HG03159 (cell line): ENCODE results near the gene ISG20.
"Not testable (repeated sequence)": the region's sequence is repeated elsewhere in the genome, so short reads cannot be mapped to it uniquely, and the experiment has no call there.

Experiments used
- ATAC-seq: cut with Tn5 transposase; IDR thresholded peaks from one replicate; pipeline ENCODE4 v1.9.1; 2021; ENCODE audit warnings: mild to moderate bottlenecking, moderate library complexity; ENCODE audit not compliant: unreplicated experiment

The ISG20 gene

GRCh38 chr15:88617790-88618189, 21.0 kb upstream of the ISG20 start:
- ATAC-seq: no peak

GRCh38 chr15:88618686-88619085, 20.1 kb upstream of the ISG20 start:
- ATAC-seq: no peak

GRCh38 chr15:88619796-88620195, 19.0 kb upstream of the ISG20 start:
- ATAC-seq: no peak

GRCh38 chr15:88620995-88621772, 17.6 kb upstream of the ISG20 start, which contains the start of gene AEN:
Gene AEN, plus strand, starts transcription at chr15:88621340. Its CDS starts 4,870 bp downstream, at chr15:88626210.
- ATAC-seq: peak; percentile 97

- ATAC-seq: peak; percentile 36
Measured at GRCh38 chr15:88621789-88622604, 16.8 kb upstream of the ISG20 start.

- ATAC-seq: no peak
Measured at GRCh38 chr15:88622605-88622975, 16.2 kb upstream of the ISG20 start.

GRCh38 chr15:88623061-88623460, 15.8 kb upstream of the ISG20 start:
- no peak for ATAC-seq

- ATAC-seq: no peak
Measured at GRCh38 chr15:88623632-88624031, 15.2 kb upstream of the ISG20 start.

- no peak for ATAC-seq
Measured at GRCh38 chr15:88624156-88624970, 14.5 kb upstream of the ISG20 start.

- ATAC-seq: no peak
Measured at GRCh38 chr15:88624971-88625490, 13.8 kb upstream of the ISG20 start.

- no peak for ATAC-seq
Measured at GRCh38 chr15:88625943-88626741, 12.7 kb upstream of the ISG20 start.

- peak; percentile 51 for ATAC-seq
Measured at GRCh38 chr15:88627463-88627862, 11.4 kb upstream of the ISG20 start.

- ATAC-seq: no peak
Measured at GRCh38 chr15:88628018-88628654, 10.7 kb upstream of the ISG20 start.

GRCh38 chr15:88629071-88629470, 9.7 kb upstream of the ISG20 start:
- no peak for ATAC-seq

GRCh38 chr15:88630141-88630721, 8.6 kb upstream of the ISG20 start:
- no peak for ATAC-seq

GRCh38 chr15:88630798-88631463, 7.9 kb upstream of the ISG20 start:
- no peak for ATAC-seq

GRCh38 chr15:88631464-88632028, 7.3 kb upstream of the ISG20 start:
- no peak for ATAC-seq

- not testable (repeated sequence) for ATAC-seq
Measured at GRCh38 chr15:88632797-88633196, 6.0 kb upstream of the ISG20 start.
